Measurements from ENCODE around the gene TOM1. TPM values are rescaled to one million over a fixed set of nuclear protein-coding genes. Genes with fewer than 3 reads are reported as not detected.

Gene TOM1
- total and polyA plus RNA-seq, 2 of the 13 experiments (the other 11 are each of a cell fraction or from before 2014, with no cell fraction given), result 30.8 to 87.3 TPM

- TF ChIP-seq KLF11 (CRISPR knock-in tag; IDR thresholded peaks at IDR 0.05), result no peak
- TF ChIP-seq RFX5 (IDR thresholded peaks at IDR 0.05; ENCODE audit: low read depth, low read length), result no peak
- TF ChIP-seq GATAD1 (CRISPR knock-in tag; IDR thresholded peaks at IDR 0.05), result peak; percentile 74
- TF ChIP-seq ZSCAN20 (CRISPR knock-in tag; IDR thresholded peaks at IDR 0.05; ENCODE audit: borderline replicate concordance), result 0 out of 2 replicates have a peak, but pooled peaks have one; percentile 90
- TF ChIP-seq, protein P1, sequence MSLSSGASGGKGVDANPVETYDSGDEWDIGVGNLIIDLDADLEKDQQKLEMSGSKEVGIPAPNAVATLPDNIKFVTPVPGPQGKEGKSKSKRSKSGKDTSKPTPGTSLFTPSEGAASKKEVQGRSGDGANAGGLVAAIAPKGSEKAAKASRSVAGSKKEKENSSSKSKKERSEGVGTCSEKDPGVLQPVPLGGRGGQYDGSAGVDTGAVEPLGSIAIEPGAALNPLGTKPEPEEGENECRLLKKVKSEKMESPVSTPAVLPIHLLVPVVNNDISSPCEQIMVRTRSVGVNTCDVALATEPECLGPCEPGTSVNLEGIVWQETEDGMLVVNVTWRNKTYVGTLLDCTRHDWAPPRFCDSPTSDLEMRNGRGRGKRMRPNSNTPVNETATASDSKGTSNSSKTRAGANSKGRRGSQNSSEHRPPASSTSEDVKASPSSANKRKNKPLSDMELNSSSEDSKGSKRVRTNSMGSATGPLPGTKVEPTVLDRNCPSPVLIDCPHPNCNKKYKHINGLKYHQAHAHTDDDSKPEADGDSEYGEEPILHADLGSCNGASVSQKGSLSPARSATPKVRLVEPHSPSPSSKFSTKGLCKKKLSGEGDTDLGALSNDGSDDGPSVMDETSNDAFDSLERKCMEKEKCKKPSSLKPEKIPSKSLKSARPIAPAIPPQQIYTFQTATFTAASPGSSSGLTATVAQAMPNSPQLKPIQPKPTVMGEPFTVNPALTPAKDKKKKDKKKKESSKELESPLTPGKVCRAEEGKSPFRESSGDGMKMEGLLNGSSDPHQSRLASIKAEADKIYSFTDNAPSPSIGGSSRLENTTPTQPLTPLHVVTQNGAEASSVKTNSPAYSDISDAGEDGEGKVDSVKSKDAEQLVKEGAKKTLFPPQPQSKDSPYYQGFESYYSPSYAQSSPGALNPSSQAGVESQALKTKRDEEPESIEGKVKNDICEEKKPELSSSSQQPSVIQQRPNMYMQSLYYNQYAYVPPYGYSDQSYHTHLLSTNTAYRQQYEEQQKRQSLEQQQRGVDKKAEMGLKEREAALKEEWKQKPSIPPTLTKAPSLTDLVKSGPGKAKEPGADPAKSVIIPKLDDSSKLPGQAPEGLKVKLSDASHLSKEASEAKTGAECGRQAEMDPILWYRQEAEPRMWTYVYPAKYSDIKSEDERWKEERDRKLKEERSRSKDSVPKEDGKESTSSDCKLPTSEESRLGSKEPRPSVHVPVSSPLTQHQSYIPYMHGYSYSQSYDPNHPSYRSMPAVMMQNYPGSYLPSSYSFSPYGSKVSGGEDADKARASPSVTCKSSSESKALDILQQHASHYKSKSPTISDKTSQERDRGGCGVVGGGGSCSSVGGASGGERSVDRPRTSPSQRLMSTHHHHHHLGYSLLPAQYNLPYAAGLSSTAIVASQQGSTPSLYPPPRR (CRISPR knock-in tag; IDR thresholded peaks at IDR 0.05; ENCODE audit: borderline replicate concordance), result no peak
- TF ChIP-seq, protein P2, sequence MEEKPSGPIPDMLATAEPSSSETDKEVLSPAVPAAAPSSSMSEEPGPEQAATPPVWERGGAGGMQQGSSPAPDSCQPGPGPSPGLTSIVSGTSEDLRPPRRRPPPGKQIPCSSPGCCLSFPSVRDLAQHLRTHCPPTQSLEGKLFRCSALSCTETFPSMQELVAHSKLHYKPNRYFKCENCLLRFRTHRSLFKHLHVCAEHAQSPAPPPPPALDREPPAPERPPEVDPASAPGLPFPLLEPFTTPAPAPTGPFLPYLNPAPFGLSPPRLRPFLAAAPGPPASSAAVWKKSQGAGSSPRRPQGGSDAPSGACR (CRISPR knock-in tag; IDR thresholded peaks at IDR 0.05), result no peak; the same call in 1 of the 2 replicates
- peak; percentile 74 for TF ChIP-seq SP4 (CRISPR knock-in tag; IDR thresholded peaks at IDR 0.05)
- TF ChIP-seq ZNF251 (CRISPR knock-in tag; IDR thresholded peaks at IDR 0.05), result no peak
- no peak for TF ChIP-seq HNRNPL (IDR thresholded peaks at IDR 0.05; ENCODE audit: low read depth, low read length)
- TF ChIP-seq ZNF660 (CRISPR knock-in tag; IDR thresholded peaks at IDR 0.05; ENCODE audit: borderline replicate concordance, low read depth), result no peak
- TF ChIP-seq ZFAT (CRISPR knock-in tag; conservative IDR thresholded peaks at IDR 0.05), result peak; percentile 60; the same call in 1 of the 2 replicates
- no peak for TF ChIP-seq PRPF4 (IDR thresholded peaks at IDR 0.05; ENCODE audit: low read depth, low read length, poor library complexity, severe bottlenecking)
- TF ChIP-seq ZNF839 (CRISPR knock-in tag; IDR thresholded peaks at IDR 0.05; ENCODE audit: borderline replicate concordance), result no peak
- TF ChIP-seq SOX5 (CRISPR knock-in tag; IDR thresholded peaks at IDR 0.05; ENCODE audit: borderline replicate concordance), result no peak
- no peak for TF ChIP-seq DDIT3 (CRISPR knock-in tag; IDR thresholded peaks at IDR 0.05)
- TF ChIP-seq STAT5B (CRISPR knock-in tag; IDR thresholded peaks at IDR 0.05), result no peak
- TF ChIP-seq, protein P3, sequence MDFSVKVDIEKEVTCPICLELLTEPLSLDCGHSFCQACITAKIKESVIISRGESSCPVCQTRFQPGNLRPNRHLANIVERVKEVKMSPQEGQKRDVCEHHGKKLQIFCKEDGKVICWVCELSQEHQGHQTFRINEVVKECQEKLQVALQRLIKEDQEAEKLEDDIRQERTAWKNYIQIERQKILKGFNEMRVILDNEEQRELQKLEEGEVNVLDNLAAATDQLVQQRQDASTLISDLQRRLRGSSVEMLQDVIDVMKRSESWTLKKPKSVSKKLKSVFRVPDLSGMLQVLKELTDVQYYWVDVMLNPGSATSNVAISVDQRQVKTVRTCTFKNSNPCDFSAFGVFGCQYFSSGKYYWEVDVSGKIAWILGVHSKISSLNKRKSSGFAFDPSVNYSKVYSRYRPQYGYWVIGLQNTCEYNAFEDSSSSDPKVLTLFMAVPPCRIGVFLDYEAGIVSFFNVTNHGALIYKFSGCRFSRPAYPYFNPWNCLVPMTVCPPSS (IDR thresholded peaks at IDR 0.05), result no peak
- TF ChIP-seq ZNF746 (CRISPR knock-in tag; IDR thresholded peaks at IDR 0.05), result peak; percentile 49; the same call in 1 of the 2 replicates
- TF ChIP-seq, protein P4, sequence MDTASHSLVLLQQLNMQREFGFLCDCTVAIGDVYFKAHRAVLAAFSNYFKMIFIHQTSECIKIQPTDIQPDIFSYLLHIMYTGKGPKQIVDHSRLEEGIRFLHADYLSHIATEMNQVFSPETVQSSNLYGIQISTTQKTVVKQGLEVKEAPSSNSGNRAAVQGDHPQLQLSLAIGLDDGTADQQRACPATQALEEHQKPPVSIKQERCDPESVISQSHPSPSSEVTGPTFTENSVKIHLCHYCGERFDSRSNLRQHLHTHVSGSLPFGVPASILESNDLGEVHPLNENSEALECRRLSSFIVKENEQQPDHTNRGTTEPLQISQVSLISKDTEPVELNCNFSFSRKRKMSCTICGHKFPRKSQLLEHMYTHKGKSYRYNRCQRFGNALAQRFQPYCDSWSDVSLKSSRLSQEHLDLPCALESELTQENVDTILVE (CRISPR knock-in tag; IDR thresholded peaks at IDR 0.05), result peak; percentile 88; the same call in 1 of the 2 replicates
- no peak for TF ChIP-seq CHD4 (IDR thresholded peaks at IDR 0.05; ENCODE audit: borderline replicate concordance, low read length)
Observed at GRCh38 chr22:35257321-35258190, 42.1 kb upstream of the TOM1 start, which contains the start of gene HMGXB4 (continued).
